SU-DHL-6 (cell line): Measurements from ENCODE around the gene GAREM1.

ENCODE experiments used
- EZH2phosphoT487 ChIP-seq: fragments of 200-600 bp; sonication (generic), shearing (Covaris generic); conservative IDR thresholded peaks from 2 replicates; pipeline ENCODE4 v1.6.1; 2018; ENCODE audit warnings: mild to moderate bottlenecking, antibody characterized with exemption, low read length, moderate library complexity, mixed read lengths
- TF ChIP-seq, protein P1 (sequence below): fragments of 200-600 bp; sonication (generic); IDR thresholded peaks from one replicate; pipeline ENCODE4 v1.5.1; 2017; ENCODE audit warnings: antibody characterized with exemption, mild to moderate bottlenecking, low read length, moderate library complexity; ENCODE audit not compliant: insufficient read depth, poor library complexity, severe bottlenecking

DNA sequence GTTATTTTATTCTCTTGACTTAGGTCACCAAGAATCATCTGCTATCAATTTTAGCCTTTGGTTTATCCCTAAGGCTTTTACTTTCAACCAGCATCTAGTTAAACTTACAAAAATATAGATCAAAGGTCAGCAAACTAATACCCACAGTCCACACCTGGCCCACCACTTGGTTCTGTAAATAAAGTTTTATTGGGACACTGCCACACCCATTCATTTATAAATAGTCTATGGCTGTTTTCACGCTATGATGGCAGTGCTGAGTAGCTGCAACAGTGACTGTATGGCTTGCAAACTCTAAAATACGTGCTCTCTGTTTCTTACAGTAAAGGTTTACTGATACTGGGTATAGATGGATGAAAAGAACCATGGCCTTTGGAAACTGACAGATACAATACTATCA is 173.8 kb downstream of the GAREM1 start:
- TF ChIP-seq, protein P1, sequence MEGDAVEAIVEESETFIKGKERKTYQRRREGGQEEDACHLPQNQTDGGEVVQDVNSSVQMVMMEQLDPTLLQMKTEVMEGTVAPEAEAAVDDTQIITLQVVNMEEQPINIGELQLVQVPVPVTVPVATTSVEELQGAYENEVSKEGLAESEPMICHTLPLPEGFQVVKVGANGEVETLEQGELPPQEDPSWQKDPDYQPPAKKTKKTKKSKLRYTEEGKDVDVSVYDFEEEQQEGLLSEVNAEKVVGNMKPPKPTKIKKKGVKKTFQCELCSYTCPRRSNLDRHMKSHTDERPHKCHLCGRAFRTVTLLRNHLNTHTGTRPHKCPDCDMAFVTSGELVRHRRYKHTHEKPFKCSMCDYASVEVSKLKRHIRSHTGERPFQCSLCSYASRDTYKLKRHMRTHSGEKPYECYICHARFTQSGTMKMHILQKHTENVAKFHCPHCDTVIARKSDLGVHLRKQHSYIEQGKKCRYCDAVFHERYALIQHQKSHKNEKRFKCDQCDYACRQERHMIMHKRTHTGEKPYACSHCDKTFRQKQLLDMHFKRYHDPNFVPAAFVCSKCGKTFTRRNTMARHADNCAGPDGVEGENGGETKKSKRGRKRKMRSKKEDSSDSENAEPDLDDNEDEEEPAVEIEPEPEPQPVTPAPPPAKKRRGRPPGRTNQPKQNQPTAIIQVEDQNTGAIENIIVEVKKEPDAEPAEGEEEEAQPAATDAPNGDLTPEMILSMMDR = no peak
- no peak for TF ChIP-seq EZH2phosphoT487
